ENCODE results near the gene ATF7.

Gene ATF7

DNA sequence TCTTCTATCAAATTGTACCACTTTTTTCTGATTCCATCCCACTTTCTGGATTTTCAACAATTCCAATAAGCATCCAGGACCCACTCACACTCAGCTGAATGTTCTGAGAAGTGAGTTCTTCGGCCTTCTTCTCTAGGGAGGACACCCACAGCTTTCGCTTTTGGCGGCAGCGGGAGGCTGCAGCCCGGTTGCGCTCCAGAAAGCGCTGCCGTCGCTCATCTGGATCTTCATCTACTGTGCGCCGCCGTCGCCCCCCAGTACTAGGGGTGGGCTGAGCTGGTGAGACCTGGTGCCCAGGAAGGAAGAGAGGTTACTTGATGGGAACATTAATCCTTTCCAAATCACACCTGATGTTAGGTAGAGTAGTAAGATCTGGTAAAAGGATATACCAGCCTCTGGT, 101.7 kb downstream of the ATF7 start:
- Mint-ChIP-seq H3K36me3 (ENCODE audit: low read depth) (peaks cover 22% of the 10 kb centered on the region), H3K9me3 (no peaks in the 10 kb centered on the region), H3K4me3 (no peak overlapping the region), H3K4me1 (no peaks in the 10 kb centered on the region), H3K27me3 (no peaks in the 10 kb centered on the region), H3K27ac (no peak overlapping the region)
- DNase-seq = no peak
- no peak for ATAC-seq

GRCh38 chr12:53523131-53523530, 103.1 kb downstream of the ATF7 start:
- H3K9me3 Mint-ChIP-seq = no peaks in the 10 kb centered on the region
- no peak overlapping the region for H3K4me3 Mint-ChIP-seq
- no peaks in the 10 kb centered on the region for H3K4me1 Mint-ChIP-seq
- no peak for DNase-seq
- peaks cover 20% of the 10 kb centered on the region for H3K36me3 Mint-ChIP-seq (ENCODE audit: low read depth)
- no peak for ATAC-seq
- H3K27me3 Mint-ChIP-seq = no peaks in the 10 kb centered on the region
- no peak overlapping the region for H3K27ac Mint-ChIP-seq

GRCh38 chr12:53518381-53518780, 107.8 kb downstream of the ATF7 start:
- no peak overlapping the region for H3K4me3 Mint-ChIP-seq
- H3K9me3 Mint-ChIP-seq = no peaks in the 10 kb centered on the region
- no peaks in the 10 kb centered on the region for H3K4me1 Mint-ChIP-seq
- H3K27ac Mint-ChIP-seq = no peak overlapping the region
- ATAC-seq (no peak), DNase-seq (no peak)
- H3K36me3 Mint-ChIP-seq (ENCODE audit: low read depth) = peaks cover 17% of the 10 kb centered on the region
- H3K27me3 Mint-ChIP-seq = no peaks in the 10 kb centered on the region

GRCh38 chr12:53516758-53517455, 109.3 kb downstream of the ATF7 start:
- H3K4me1 Mint-ChIP-seq = no peaks in the 10 kb centered on the region
- ATAC-seq = no peak
- peaks cover 11% of the 10 kb centered on the region for H3K36me3 Mint-ChIP-seq (ENCODE audit: low read depth)
- no peaks in the 10 kb centered on the region for H3K27me3 Mint-ChIP-seq
- DNase-seq = no peak
- no peaks in the 10 kb centered on the region for H3K9me3 Mint-ChIP-seq
- H3K27ac Mint-ChIP-seq = no peak overlapping the region
- H3K4me3 Mint-ChIP-seq = no peak overlapping the region

- H3K4me1 Mint-ChIP-seq = no peaks in the 10 kb centered on the region
- DNase-seq (no peak), ATAC-seq (no peak)
- no peak overlapping the region for H3K27ac Mint-ChIP-seq
- no peak overlapping the region for H3K4me3 Mint-ChIP-seq
- H3K27me3 Mint-ChIP-seq = no peaks in the 10 kb centered on the region
- no peaks in the 10 kb centered on the region for H3K9me3 Mint-ChIP-seq
- H3K36me3 Mint-ChIP-seq (ENCODE audit: low read depth) = peaks cover 5% of the 10 kb centered on the region
These were observed 110.9 kb downstream of the ATF7 start for GRCh38 chr12:53515291-53515680.

DNA sequence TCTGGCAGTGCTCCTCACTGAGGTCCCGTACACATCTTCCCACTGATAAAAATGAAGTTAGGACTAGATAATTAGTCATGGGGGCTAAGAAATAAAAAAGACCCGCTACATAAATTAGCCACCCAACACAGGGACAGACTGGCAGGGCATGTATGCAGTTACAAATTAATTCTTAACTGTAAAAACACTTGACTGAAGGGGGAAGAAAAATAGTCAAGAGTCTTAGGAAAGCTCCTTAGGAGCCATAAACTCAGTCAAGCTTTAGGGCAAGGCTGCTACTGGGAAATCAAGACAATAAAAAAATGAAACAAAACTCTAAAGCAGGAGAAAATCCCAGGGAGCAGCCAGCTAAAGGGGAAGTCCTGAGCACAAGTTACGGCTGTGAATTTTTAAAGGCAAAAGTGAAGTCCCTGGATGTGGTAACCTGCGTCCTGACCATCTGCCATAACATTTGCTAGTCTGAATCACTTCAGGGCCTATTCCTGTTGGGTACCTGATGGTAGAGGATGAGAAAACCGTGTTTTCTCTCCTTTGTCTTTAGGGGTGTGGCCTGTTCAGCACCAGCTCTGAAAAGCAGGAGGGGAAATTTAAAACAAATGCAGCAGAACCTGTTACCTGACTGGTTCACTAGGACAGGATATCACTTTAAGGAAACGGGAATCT, 111.4 kb downstream of the ATF7 start:
- no peak overlapping the region for H3K27ac Mint-ChIP-seq
- no peak for DNase-seq
- no peaks in the 10 kb centered on the region for H3K9me3 Mint-ChIP-seq
- peaks cover 2% of the 10 kb centered on the region for H3K36me3 Mint-ChIP-seq (ENCODE audit: low read depth)
- H3K27me3 Mint-ChIP-seq = no peaks in the 10 kb centered on the region
- no peaks in the 10 kb centered on the region for H3K4me1 Mint-ChIP-seq
- no peak overlapping the region for H3K4me3 Mint-ChIP-seq
- ATAC-seq = no peak

- no peaks in the 10 kb centered on the region for H3K9me3 Mint-ChIP-seq
- peaks cover 2% of the 10 kb centered on the region for H3K36me3 Mint-ChIP-seq (ENCODE audit: low read depth)
- no peaks in the 10 kb centered on the region for H3K4me1 Mint-ChIP-seq
- ATAC-seq = no peak
- no peak overlapping the region for H3K4me3 Mint-ChIP-seq
- no peak overlapping the region for H3K27ac Mint-ChIP-seq
- no peaks in the 10 kb centered on the region for H3K27me3 Mint-ChIP-seq
- DNase-seq = no peak
These were observed 112.3 kb downstream of the ATF7 start for GRCh38 chr12:53513712-53514410.

DNA sequence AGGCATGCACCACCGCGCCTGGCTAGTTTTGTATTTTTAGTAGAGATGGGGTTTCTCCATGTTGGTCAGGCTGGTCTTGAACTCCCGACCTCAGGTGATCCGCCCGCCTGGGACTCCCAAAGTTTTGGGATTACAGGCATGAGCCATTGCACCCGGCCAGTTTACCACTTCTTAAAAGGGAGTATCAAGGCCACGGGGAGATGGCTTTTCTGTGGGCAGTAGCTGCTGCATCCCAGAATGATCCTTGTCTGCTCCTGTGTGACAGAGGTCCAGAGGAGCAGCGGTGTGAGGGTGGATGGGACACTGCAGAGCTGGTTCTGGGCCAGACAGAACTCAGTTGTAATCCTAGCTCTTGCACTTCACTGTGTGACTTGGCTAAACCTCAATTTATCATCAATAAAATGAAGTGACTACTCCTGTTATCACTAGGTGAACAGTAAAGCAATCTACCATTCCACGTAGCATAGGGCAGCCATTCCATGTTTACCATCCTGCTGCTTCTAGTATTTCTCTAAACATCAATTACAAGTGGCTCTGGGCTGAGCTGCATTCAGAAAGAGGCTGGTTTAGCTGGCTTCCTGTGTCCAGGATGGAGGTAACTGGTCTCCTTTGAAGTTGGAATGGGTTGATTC, 115.9 kb downstream of the ATF7 start:
- ATAC-seq (no peak), DNase-seq (no peak)
- Mint-ChIP-seq H3K4me1 (peaks cover 6% of the 10 kb centered on the region), H3K27me3 (no peaks in the 10 kb centered on the region), H3K27ac (no peak overlapping the region), H3K9me3 (no peaks in the 10 kb centered on the region), H3K4me3 (no peak overlapping the region), H3K36me3 (ENCODE audit: low read depth) (peaks cover 4% of the 10 kb centered on the region)

DNA sequence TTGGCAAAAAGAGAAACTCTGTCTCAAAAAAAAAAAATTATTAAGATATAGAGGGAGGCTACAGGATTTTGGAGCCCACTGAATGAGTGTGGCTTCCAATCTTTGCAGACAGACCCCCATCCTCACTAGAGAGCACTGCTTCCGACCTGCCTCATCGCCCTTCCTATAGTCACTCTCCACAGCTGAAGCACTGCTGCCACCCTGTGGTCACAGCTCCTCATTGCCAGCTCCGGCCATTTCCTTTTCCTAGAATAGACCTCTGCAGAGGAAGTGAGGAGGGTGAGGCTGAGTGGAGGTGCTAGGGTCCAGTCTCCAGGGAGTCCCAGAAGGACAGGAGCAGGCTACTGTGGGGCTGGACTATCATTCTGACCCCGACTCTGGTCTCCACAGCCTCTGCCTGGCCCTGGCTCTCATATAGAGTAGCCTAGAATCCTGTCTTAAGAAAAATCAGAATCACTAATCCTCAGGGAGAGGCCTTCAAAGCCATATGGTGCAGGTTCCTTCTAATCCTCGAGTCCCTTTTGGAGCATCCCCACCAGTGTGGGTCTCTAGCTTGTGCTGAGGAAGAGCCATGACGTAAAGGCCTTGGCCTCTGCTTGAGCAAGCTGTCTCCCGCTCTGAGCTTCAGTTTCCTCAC, 117.5 kb downstream of the ATF7 start:
- H3K4me1 Mint-ChIP-seq = peaks cover 6% of the 10 kb centered on the region
- ATAC-seq (peak; percentile 92), DNase-seq (peak; percentile 89)
- peaks cover 7% of the 10 kb centered on the region for H3K36me3 Mint-ChIP-seq (ENCODE audit: low read depth)
- H3K9me3 Mint-ChIP-seq = no peaks in the 10 kb centered on the region
- H3K4me3 Mint-ChIP-seq = no peak overlapping the region
- H3K27me3 Mint-ChIP-seq = no peaks in the 10 kb centered on the region
- no peak overlapping the region for H3K27ac Mint-ChIP-seq

DNA sequence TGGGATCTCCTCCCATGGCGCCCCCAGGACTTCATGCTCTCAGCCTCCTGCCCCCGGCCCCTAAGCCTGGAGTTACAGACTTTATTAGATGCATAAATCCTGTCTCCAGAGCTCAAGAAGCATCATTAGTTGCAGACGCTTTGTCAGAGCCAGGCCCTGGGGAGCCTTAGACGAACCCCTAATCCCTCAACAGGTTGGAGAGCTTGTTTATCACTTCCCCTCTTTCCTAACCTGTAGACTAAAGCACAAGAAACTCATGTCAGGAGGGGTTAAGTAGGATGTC, 118.6 kb downstream of the ATF7 start:
- Mint-ChIP-seq H3K4me1 (peaks cover 10% of the 10 kb centered on the region), H3K36me3 (ENCODE audit: low read depth) (peaks cover 7% of the 10 kb centered on the region), H3K4me3 (no peak overlapping the region), H3K9me3 (no peaks in the 10 kb centered on the region), H3K27ac (no peak overlapping the region), H3K27me3 (no peaks in the 10 kb centered on the region)
- ATAC-seq = no peak
- DNase-seq = no peak

GRCh38 chr12:53506881-53507602, 119.1 kb downstream of the ATF7 start, which contains the start of gene NPFF:
Gene NPFF, minus strand, starts transcription at chr12:53507484. Its CDS starts 10 bp downstream, at chr12:53507474.
- Mint-ChIP-seq H3K27me3 (no peaks in the 10 kb centered on the region), H3K36me3 (ENCODE audit: low read depth) (peaks cover 7% of the 10 kb centered on the region), H3K4me1 (peaks cover 13% of the 10 kb centered on the region), H3K9me3 (no peaks in the 10 kb centered on the region), H3K4me3 (no peak within 1 kb of the TSS), H3K27ac (no peak within 1 kb of the TSS)
- ATAC-seq (no peak), DNase-seq (no peak)

- no peaks in the 10 kb centered on the region for H3K9me3 Mint-ChIP-seq
- H3K27me3 Mint-ChIP-seq = no peaks in the 10 kb centered on the region
- peaks cover 7% of the 10 kb centered on the region for H3K36me3 Mint-ChIP-seq (ENCODE audit: low read depth)
- ATAC-seq = no peak
- peaks cover 16% of the 10 kb centered on the region for H3K4me1 Mint-ChIP-seq
- no peak overlapping the region for H3K27ac Mint-ChIP-seq
- no peak overlapping the region for H3K4me3 Mint-ChIP-seq
- DNase-seq = no peak
These were observed 119.8 kb downstream of the ATF7 start for GRCh38 chr12:53506450-53506785.

DNA sequence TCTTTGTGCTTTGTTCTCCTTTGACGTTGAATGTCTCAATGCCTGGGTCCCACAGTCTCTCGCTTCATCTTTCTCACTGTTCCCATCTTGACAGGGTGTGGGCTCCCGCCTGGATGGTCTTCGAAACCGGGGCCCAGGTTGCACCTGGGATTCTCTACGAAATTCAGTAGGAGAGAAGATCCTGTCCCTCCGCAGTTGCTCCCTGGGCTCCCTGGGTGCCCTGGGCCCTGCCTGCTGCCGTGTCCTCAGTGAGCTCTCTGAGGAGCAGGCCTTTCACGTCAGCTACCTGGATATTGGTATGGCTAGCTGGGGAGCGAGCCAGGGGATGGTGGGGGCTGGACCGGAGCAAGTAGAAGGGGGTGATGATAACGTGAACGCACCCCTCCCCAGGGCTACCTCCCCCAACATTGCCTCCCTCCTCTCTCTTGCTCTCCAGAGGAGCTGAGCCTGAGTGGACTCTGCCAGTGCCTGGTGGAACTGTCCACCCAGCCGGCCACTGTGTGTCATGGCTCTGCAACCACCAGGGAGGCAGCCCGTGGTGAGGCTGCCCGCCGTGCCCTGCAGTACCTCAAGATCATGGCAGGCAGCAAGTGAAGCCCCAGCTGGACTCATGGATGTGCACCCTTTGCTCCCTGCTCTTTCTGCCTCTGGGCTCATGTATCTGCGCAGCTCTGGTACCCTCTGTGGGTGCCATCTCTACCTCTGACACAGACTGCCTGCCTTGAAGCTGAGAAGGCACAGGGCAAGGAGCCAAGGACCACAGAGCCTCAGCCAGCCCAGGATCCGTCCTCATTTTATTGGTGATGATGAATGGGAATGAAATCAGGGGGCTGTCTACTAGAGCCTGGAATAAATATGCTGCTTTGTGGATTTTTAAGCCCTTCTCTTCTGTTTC, 120.4 kb downstream of the ATF7 start:
- no peak overlapping the region for H3K4me3 Mint-ChIP-seq

More for the DNA sequence above, 120.4 kb downstream of the ATF7 start:
- ATAC-seq (no peak), DNase-seq (no peak)
- Mint-ChIP-seq H3K4me1 (peaks cover 16% of the 10 kb centered on the region), H3K36me3 (ENCODE audit: low read depth) (peaks cover 7% of the 10 kb centered on the region), H3K9me3 (no peaks in the 10 kb centered on the region), H3K27me3 (no peaks in the 10 kb centered on the region), H3K27ac (no peak overlapping the region)

Measured in activated naive CD8-positive, alpha-beta T cell treated with anti-CD3 and anti-CD28 coated beads, Interleukin-2, amount 50 U/mL, for 24 hours (primary cell).